PC-9 (cell line): ENCODE results near the gene PMAIP1.

Experiments used
- CTCF ChIP-seq: fragments of 200-600 bp; sonication (generic); conservative IDR thresholded peaks from 2 replicates; pipeline ENCODE4 v1.6.1; 2017; ENCODE audit warnings: mixed run types, antibody characterized with exemption, mild to moderate bottlenecking, moderate library complexity
- EZH2 ChIP-seq: fragments of 200-600 bp; sonication (generic); IDR thresholded peaks from 2 replicates; pipeline ENCODE4 v1.8.0; 2017; ENCODE audit warnings: antibody characterized with exemption, low read depth

GRCh38 chr18:59907172-59907571 is 7.4 kb downstream of the PMAIP1 start:
- TF ChIP-seq CTCF (no peak), EZH2 (no peak)
